Heart left ventricle (tissue), 13 donors: ENCODE measurements around the gene CAD.
"Not testable (repeated sequence)": the region's sequence is repeated elsewhere in the genome, so short reads cannot be mapped to it uniquely, and the experiment has no call there.

Experiments used
- POLR2A ChIP-seq, 2 donors: fragments of 450-650 bp; IDR thresholded peaks; one replicate each; pipeline ENCODE4 v1.6.1; 2017; ENCODE audit warnings: antibody characterized with exemption in 2 of 2, mild to moderate bottlenecking in 2 of 2, moderate library complexity in 2 of 2
- TF ChIP-seq, protein P1 (sequence below), 12 donors: fragments of 200-600 bp; sonication (generic) in 4 of 12; IDR thresholded peaks; one replicate each; pipeline versions ENCODE4 v1.5.0 to v1.8.0; 2018 to 2022; ENCODE audit warnings: antibody characterized with exemption in 12 of 12, mild to moderate bottlenecking in 5 of 12
- donor health status: ischemic (EF 13 %, LVEDD 7.1; RV severe dilation, severe dysfunction).
- donor health status: DM: no; HTN: yes; CAD: no.
- donor health status: DM: no; HTN: no; CAD: no.
- donor health status: ischemic (EF 25% LVEDD 6.9; RV normal size, moderate dysfunction).
- donor health status: ischemic (EF 25% LVEDD 5.7; RV mildly dilated, moderate dysfunction).
- donor health status: ischemic (EF 35%, LVEDD 5.7; RV mildly dilated, moderate dysfunction).
- donor health status: nonischemic (EF 11% LVEDD 7.7; RV severe dilation, severe dysfunction).
- donor health status: DM: yes; HTN: yes; CAD: no.
- donor health status: PGD.
- donor health status: ischemic (EF 29% LVEDD 5.4; RV normal size, mild dysfunction).
- donor health status: nonischemic (EF 23%, LVEDD 6.1; RV moderate dilation, normal function).

- TF ChIP-seq, protein P1, sequence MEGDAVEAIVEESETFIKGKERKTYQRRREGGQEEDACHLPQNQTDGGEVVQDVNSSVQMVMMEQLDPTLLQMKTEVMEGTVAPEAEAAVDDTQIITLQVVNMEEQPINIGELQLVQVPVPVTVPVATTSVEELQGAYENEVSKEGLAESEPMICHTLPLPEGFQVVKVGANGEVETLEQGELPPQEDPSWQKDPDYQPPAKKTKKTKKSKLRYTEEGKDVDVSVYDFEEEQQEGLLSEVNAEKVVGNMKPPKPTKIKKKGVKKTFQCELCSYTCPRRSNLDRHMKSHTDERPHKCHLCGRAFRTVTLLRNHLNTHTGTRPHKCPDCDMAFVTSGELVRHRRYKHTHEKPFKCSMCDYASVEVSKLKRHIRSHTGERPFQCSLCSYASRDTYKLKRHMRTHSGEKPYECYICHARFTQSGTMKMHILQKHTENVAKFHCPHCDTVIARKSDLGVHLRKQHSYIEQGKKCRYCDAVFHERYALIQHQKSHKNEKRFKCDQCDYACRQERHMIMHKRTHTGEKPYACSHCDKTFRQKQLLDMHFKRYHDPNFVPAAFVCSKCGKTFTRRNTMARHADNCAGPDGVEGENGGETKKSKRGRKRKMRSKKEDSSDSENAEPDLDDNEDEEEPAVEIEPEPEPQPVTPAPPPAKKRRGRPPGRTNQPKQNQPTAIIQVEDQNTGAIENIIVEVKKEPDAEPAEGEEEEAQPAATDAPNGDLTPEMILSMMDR (IDR thresholded peaks at IDR 0.05) = not testable (repeated sequence)
- TF ChIP-seq POLR2A (IDR thresholded peaks at IDR 0.05) = not testable (repeated sequence)
Measured at GRCh38 chr2:27198068-27198467, 19.1 kb upstream of the CAD start.
